GM18907 (cell line): Measurements from ENCODE around the gene MRRF.

ENCODE experiments used
- ATAC-seq: cut with Tn5 transposase; IDR thresholded peaks from one replicate; pipeline ENCODE4 v1.9.1; 2021; ENCODE audit warnings: mild to moderate bottlenecking, moderate library complexity; ENCODE audit not compliant: unreplicated experiment

Gene MRRF

GRCh38 chr9:122377241-122378164 lies 112.8 kb downstream of the MRRF start:
- ATAC-seq = no peak

DNA sequence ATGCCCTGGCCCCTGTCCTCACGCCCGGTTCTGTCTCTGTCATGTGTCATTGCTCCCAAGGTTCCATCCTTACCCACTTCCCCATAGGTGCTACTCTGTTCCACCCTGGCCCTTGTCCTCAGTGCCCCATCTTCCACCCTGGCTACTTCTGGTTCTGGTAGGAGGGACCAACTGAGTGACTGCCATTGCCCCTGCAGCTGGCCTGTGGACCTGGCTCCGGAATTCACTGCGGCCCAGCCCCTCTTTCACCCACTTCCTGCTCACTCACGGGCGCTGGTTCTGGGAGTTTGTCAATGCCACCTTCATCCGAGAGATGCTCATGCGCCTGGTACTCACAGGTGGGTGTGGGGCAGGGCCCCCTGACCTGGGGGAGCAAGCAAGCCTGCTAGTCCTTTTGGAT lies 113.6 kb downstream of the MRRF start:
- ATAC-seq = no peak

GRCh38 chr9:122379340-122379739 lies 114.7 kb downstream of the MRRF start:
- no peak for ATAC-seq

- no peak for ATAC-seq
Measured at GRCh38 chr9:122380293-122380692, 115.6 kb downstream of the MRRF start.
